Esophagus muscularis mucosa (tissue), 4 donors: ENCODE data around the gene ATP6V1C2.

Experiments
- EP300 ChIP-seq: sonication (generic); formaldehyde crosslinking; IDR thresholded peaks from one replicate; pipeline ENCODE4 v1.6.1; 2017; ENCODE audit warnings: antibody characterized with exemption
- POLR2A ChIP-seq: fragments of 450-650 bp; IDR thresholded peaks from one replicate; pipeline ENCODE4 v1.6.1; 2017; ENCODE audit warnings: antibody characterized with exemption, moderate library complexity, mild to moderate bottlenecking, low read depth
- POLR2AphosphoS5 ChIP-seq, 2 donors: sonication (generic); formaldehyde crosslinking; IDR thresholded peaks; one replicate each; pipeline ENCODE4 v1.6.1; 2017; ENCODE audit warnings: antibody characterized with exemption in 2 of 2
- TF ChIP-seq, protein P1 (sequence below), 3 experiments: fragments of 200-600 bp in 2 of 3; fragments of 450-650 bp in 1 of 3; sonication (generic) in 2 of 3; IDR thresholded peaks; one replicate each; pipeline ENCODE4 v1.5.1; 2017 to 2019; ENCODE audit warnings: antibody characterized with exemption in 3 of 3, mild to moderate bottlenecking in 2 of 3, moderate library complexity in 1 of 3

DNA sequence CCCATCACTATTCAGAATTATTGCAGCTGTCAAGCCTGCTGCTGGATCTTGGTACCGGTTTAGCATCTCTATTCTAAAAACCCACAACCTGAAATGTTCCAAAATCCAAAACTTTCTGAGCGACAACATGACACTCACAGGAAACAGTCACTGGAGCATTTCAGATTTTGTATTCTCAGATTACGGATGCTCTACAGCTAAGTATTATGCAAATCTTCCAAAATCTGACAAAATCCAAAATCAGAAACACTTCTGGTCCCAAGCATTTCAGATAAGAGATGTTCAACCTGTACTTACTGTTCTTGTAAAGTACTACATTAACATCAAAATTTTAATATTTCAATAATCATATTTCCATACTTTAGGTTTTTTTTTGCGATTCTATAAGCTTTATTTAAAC lies 78.7 kb downstream of the ATP6V1C2 start:
- TF ChIP-seq, protein P1, sequence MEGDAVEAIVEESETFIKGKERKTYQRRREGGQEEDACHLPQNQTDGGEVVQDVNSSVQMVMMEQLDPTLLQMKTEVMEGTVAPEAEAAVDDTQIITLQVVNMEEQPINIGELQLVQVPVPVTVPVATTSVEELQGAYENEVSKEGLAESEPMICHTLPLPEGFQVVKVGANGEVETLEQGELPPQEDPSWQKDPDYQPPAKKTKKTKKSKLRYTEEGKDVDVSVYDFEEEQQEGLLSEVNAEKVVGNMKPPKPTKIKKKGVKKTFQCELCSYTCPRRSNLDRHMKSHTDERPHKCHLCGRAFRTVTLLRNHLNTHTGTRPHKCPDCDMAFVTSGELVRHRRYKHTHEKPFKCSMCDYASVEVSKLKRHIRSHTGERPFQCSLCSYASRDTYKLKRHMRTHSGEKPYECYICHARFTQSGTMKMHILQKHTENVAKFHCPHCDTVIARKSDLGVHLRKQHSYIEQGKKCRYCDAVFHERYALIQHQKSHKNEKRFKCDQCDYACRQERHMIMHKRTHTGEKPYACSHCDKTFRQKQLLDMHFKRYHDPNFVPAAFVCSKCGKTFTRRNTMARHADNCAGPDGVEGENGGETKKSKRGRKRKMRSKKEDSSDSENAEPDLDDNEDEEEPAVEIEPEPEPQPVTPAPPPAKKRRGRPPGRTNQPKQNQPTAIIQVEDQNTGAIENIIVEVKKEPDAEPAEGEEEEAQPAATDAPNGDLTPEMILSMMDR (IDR thresholded peaks at IDR 0.05) = no peak
- TF ChIP-seq POLR2A (no peak), POLR2AphosphoS5 (IDR thresholded peaks at IDR 0.05) (no peak), EP300 (no peak)
